IPS DF 4.7 (cell line): ENCODE results near the gene CBY1.
"Not testable (repeated sequence)": the region's sequence is repeated elsewhere in the genome, so short reads cannot be mapped to it uniquely, and the experiment has no call there.

ENCODE experiments used
- DNase-seq: peaks from one replicate; pipeline ENCODE4 v3.0.0-alpha.2; 2013; ENCODE audit warnings: low spot score; ENCODE audit errors: extremely low read depth

The CBY1 gene

DNA sequence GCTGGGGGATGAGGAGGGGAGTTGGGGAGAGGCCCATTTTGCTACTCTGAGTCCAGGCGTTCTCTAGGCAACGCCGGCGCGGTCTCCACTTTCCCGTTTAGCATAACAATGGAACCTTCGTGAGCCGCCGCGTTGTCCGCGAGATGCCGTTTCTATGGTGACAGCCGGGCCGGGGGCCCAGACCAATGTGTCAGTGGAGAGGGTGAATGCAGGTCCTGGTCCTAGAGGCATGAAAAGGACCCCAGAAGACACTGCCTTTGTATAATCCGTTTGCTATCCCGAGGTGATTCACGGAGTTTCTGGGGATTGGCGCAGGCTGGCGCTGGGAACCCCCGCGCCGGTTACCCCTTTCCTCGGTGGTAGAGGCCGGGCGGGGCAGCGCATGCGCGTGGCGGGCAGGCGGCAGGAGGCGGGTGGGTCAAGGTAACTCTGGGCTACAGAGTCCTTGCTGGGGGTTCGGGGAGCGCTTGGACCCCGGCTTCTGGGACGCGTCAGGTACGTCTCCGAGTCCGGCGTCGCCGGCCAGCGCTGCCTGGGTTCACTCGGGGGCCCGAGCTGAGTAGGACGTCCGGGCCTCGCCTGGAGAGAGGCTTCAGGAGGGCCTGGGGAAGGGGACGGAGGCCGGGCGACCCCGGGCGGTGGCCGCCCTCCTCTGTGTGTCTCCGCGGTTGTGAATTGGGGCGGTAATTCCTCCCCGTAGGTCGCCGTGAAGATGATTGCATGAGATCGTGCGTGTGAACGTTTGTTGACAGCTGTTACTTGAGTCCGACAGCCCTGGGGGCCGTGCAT lies at the start of gene CBY1, which contains the start of gene FAM227A:
CBY1 (plus strand) TSS at position 383 of the 789 bp plus-strand sequence. CDS start 11,417 bp downstream, outside the sequence.
FAM227A (minus strand) TSS at position 137 of the 789 bp plus-strand sequence. CDS start 6,224 bp downstream, outside the sequence.
- peak; percentile 79 for DNase-seq

GRCh38 chr22:38607680-38608079 lies 48.8 kb upstream of the CBY1 start:
- DNase-seq: no peak

DNA sequence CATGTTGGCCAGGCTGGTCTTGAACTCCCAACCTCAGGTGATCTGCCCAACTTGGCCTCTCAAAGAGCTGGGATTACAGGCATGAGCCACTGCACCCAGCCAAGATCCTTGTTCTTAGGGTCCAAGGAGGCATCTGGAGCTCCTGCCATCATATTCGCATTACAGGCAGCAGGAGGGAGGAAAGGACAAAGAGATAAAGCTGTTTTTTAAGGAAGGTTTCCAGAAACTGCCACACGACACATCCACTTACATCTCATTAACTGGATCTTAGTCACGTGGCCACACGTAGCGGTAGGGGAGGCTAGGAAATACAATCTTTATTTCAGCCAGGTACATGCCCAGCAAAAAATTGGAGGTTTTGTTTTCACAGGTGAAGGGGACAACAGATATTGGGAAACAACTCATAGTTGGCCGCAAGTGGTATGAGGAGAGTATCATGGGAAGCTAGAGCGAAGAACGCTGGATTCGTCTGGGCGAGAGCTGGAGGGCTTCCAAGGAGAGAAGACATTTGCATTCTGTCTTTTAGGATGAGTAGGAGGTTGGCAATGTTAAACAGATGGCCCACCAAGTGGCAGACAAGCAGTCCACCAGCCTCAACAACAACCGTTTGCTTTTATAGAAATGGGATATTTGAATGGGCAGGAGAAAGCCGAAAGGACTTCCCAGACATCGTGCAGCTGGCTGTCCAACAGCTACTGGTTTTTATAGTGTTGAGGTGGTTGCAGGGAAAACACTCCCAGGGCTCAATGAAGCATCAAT lies 47.3 kb upstream of the CBY1 start:
- no peak for DNase-seq

GRCh38 chr22:38610234-38610633 lies 46.2 kb upstream of the CBY1 start:
- no peak for DNase-seq

- DNase-seq: no peak
Observed at GRCh38 chr22:38611559-38611958, 44.9 kb upstream of the CBY1 start.

DNA sequence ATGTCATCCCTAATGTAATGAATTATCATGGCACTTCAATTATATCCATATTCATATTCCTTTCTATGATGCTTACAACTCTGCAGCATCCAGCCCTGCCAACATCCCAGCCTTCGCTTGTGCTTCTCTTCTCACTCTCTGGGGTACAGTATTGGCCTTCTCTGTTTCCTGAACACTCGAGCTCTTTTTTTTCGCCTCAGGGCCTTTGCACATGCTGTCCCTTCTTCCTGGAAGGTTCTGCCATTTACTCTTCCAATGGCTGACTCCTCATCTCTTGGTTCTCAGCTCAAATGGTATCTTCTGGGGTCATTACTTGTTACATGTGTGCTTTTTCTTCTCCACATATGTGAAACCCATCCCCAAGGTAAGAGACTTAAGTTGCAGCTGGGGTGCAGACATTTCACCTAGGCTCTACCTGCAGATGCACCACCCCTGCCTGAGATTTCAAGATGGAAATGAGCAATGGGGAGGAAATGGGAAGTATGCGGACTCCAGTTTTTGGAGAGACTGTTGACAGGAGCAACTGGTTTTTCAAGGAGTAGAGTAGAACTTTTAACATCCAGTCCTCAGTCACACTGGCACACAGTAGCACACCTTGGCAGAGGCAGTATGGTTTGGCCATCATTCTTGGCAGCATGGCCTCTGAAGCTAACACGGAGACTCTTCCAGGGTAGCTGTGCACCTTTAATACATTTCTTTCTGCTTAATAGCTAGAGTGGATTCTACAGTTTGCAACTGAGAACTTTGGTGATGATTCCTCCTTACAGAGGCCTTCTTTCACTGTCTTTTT lies 44.0 kb upstream of the CBY1 start:
- no peak for DNase-seq

GRCh38 chr22:38613588-38613987 lies 42.9 kb upstream of the CBY1 start:
- DNase-seq: no peak

DNA sequence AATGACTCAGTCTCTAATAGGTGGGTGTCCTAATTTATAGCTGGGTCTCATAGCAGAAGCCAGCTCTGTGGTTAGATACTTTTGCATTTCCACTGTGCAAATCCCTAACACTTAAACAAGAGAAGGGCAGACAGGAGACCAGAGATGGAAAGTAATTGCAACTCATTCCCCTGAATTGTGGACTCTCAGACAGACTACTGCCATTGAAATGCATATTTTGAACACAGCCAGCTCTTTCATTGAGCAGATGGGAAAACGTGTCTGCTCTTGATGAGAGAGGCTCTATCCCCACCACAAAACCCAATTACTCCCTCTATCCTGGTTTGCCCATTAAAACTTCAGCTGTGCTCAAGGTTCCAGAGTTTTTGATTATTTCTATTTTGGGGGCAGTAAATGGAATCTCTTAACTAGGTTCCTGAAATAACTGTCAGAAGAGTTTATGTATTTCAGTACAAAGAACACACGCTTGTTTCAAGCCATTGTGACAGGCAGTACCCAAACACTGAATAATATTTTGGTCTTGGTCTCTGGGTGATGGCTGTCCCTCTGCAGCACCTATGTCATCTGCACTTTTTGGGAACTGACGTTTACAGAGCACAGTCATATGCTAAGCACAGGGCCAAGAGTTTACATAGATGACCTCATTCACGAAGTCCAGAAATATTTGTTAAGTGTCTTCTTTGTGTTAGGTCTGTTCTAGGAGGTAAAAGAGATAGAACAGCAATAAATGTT lies 41.9 kb upstream of the CBY1 start:
- DNase-seq: no peak

DNA sequence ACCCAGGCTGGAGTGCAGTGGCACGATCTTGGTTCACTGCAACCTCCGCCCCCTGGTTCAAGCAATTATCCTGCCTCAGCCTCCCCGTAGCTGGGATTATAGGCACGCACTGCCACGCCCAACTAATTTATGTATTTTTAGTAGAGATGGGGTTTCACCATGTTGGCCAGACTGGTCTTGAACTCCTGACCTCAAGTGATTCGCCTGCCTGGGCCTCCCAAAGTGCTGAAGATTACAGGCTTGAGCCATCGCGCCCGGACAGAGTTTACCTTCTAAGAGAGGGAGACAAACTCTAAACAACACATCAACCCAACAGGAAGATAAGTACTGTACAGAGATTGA lies 41.4 kb upstream of the CBY1 start:
- not testable (repeated sequence) for DNase-seq

DNA sequence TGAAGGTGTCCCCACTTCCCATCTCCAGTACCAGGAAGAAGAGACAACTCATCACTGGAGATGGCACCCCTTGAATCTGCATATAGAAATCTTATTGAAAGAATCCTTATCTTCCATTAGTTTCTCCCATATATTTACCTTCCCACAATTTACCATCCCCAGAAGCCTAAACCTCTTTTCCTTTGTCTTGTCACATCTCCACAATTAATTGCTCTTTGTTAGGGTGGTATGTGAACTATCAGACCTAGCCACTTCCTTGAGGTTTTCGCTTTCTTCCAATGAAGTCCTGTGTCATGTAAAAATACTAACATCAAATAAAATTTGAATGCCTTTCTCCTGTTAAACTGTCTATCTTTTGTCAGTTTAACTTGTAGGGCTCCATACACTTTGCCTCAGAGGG lies 38.2 kb upstream of the CBY1 start:
- DNase-seq: no peak

DNA sequence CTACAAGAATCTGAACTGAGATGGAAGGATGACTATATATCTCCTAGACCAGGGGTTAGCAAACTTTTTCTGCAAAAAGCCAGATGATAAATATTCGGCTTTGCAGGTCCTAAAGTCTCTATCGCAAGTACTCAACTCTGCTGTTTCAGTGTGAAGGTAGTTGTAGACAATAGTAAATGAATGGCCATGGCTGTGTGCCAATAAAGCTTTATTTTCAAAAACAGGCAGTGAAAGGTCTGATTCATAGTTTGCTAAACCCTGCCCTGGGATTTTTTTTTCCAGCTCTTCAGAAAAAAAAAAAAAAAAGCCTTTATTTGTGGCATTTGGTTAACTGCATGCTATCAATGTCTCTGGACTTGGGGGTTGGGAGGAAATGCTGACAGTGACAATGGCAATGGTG lies 37.8 kb upstream of the CBY1 start:
- DNase-seq: no peak

DNA sequence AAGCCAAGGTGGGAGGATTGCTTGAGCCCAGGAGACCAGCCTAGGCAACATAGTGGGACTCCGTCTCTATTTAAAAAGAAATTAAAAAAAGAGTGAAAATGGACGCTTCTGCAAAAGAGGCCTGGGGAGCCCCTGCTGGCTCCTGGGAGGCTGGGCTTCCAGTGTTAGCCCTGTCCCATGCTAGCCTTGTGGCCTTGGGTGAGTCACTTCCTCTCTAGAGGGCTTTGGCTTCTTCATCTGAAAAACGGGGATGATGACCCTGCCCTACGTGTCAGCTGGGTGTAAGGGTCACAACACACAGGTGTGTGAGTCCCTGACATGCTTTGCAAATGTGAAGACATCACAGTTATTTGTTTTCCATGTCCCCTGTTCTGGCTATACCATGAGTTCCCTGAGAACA lies 33.1 kb upstream of the CBY1 start:
- DNase-seq: no peak

- DNase-seq: no peak
Observed at GRCh38 chr22:38628444-38628843, 28.0 kb upstream of the CBY1 start.

DNA sequence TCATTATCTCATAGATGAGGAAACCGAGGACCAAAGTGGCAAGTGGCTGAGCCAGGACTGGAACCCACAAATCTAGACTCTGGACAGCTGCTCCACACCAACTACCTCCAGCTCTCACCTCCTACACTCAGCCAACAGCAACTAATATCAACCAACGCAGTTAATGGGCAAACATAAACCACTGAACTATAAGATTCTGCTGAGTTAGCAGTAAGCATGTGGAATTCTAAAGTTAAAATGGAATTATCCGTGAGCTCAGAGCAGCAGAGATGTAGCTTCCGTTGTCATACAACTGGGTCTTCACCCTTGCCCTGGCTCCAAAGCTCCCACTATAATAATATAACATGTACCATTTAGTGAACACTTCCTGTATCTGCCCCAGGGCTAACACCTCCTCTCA lies 27.3 kb upstream of the CBY1 start:
- no peak for DNase-seq

DNA sequence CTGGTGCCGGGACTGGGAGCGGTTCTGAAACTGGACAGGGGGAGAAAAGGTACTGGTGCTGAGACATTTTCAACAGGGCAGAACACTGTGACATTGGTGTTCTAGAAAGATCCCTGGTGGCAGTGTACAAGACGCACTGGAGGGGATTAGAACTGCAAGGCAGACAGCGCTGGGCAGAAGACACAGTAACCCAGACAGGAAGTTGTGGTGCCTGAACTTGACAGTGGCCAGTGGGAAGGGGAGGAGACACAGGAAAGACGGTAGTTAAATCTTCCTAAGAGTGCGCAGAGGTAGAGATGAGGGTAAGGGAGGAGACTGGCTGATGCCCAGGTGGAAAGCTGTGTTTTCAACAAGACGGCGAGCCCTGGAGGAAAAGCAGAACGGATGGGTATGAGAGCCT lies 24.7 kb upstream of the CBY1 start:
- DNase-seq: no peak

GRCh38 chr22:38632528-38632927 lies 23.9 kb upstream of the CBY1 start:
- no peak for DNase-seq

- DNase-seq: no peak
Observed at GRCh38 chr22:38638216-38638615, 18.2 kb upstream of the CBY1 start.

DNA sequence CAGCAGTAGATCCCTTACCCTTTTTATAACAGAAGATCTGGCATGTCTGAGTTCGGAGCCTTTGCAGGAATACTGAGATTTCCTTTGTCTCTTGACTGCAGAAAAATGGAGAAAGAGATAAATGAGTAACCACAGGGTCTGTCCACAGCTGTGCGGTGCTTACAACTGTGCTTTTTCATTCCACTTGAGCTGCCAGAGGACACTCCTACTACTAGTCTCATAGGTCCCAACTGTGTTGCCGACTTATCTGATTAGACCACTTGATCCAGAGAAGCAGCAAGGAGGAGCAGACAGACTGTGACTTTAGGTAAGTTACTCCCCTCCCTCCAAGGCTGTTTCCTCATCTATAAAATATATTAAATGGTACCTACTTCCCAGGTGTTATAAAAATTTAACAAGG lies 17.7 kb upstream of the CBY1 start:
- no peak for DNase-seq

DNA sequence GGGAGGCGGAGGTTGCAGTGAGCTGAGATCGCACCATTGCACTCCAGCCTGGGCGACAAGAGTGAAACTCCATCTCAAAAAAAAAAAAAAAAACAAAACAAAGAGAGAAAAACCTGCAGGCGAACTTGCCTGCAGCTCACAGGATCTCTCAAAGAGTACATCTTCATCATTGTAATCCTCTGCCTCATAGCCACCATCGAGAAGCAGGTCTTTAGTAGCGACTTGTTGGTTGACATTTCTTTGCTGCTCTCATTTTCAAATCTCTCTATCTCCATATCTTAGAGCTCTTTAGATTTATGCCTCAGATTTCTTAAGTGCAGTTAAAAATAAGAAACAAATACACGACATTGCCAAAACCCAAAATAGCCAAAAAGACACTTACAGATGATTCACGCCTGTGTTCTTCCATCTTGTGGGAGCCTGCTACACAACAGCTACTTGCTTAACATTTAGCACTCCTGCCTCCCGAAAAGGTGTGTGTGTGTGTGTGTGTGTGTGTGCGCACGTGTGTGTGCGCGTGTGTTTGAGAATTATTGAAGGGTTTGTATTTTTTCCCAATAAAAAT lies 14.9 kb upstream of the CBY1 start:
- DNase-seq: no peak

GRCh38 chr22:38644245-38644644 lies 12.2 kb upstream of the CBY1 start:
- DNase-seq: not testable (repeated sequence)

DNA sequence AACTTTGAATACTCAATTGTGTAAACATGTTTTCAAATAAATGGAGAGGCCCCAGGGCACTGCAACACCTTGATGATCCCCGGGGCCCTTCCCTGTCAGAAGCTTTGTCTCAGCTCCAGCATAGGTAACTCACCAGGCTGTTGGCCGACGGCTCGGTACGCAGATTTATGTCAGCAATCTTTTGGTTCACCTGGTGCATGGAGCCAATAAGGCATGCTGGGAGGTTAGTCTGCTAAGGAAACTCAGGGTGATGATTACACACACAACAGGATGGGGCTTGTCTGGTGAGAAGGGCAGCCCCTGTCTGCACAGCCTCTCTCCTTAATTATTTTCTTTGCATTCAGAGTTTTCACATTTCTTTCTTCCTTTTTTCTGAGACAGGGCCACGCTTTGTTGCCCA lies 11.0 kb upstream of the CBY1 start:
- DNase-seq: no peak
